Anterior cingulate cortex (tissue), 58 donors: Measurements from ENCODE around the gene PAEP.

Experiments used
- DNase-seq, 58 donors: peaks; one replicate each; lab custom pipeline; 2025; lab: John Stamatoyannopoulos, UW

PAEP gene

GRCh38 chr9:135574331-135574730 lies 12.8 kb downstream of the PAEP start:
- no peak for DNase-seq

- no peak for DNase-seq
Observed at GRCh38 chr9:135574943-135575342, 13.4 kb downstream of the PAEP start.

GRCh38 chr9:135575995-135576631 lies 14.6 kb downstream of the PAEP start:
- no peak for DNase-seq

GRCh38 chr9:135577256-135577655 lies 15.7 kb downstream of the PAEP start:
- DNase-seq, result no peak

- no peak for DNase-seq
Observed at GRCh38 chr9:135579356-135579755, 17.8 kb downstream of the PAEP start.

- no peak for DNase-seq
Observed at GRCh38 chr9:135579889-135580660, 18.5 kb downstream of the PAEP start.

GRCh38 chr9:135580664-135581380 lies 19.3 kb downstream of the PAEP start:
- DNase-seq, result no peak

GRCh38 chr9:135581636-135582426 lies 20.3 kb downstream of the PAEP start:
- DNase-seq, result no peak

GRCh38 chr9:135582541-135582940 lies 21.0 kb downstream of the PAEP start:
- DNase-seq, result no peak

- no peak for DNase-seq
Observed at GRCh38 chr9:135582966-135583687, 21.6 kb downstream of the PAEP start.

GRCh38 chr9:135583688-135584011 lies 22.1 kb downstream of the PAEP start:
- no peak for DNase-seq

- no peak for DNase-seq
Observed at GRCh38 chr9:135584371-135584770, 22.8 kb downstream of the PAEP start.

GRCh38 chr9:135584934-135585333 lies 23.4 kb downstream of the PAEP start:
- DNase-seq, result no peak

GRCh38 chr9:135586601-135587109 lies 25.1 kb downstream of the PAEP start:
- DNase-seq, result no peak

GRCh38 chr9:135587658-135588057 lies 26.1 kb downstream of the PAEP start:
- peak in 3 of 58 donors; percentile 35 to 50 (median 41) for DNase-seq

- DNase-seq, result no peak
Observed at GRCh38 chr9:135588371-135588770, 26.8 kb downstream of the PAEP start.

- DNase-seq, result no peak
Observed at GRCh38 chr9:135588886-135589595, 27.5 kb downstream of the PAEP start.

GRCh38 chr9:135589596-135590485 lies 28.3 kb downstream of the PAEP start:
- DNase-seq, result no peak
